Sciatic nerve (tissue), 2 donors: Measurements from ENCODE around the gene FOCAD. TPM values are rescaled to one million over a fixed set of nuclear protein-coding genes. Genes with fewer than 3 reads are reported as not detected.

Experiments used
- ATAC-seq: fragments of 200-7000 bp; cut with Tn5 transposase; one replicate; pipeline ENCODE4 v1.9.1; 2020; ENCODE audit warnings: mild to moderate bottlenecking, moderate library complexity
- DNase-seq: peaks from one replicate; pipeline ENCODE4 v3.0.0-alpha.2; 2020; ENCODE audit warnings: low spot score
- intact Hi-C: fragments of 100-400 bp; cut with DNase I; formaldehyde crosslinking; loops from one replicate; pipeline ENCODE4 v1.14.2; 2022
- total RNA-seq: library from RNA; stranded (reverse); fragmentation: NEBNext Ultra II Directional; extraction: Animal tissue kit (Norgen Biotek cat#: 25700); gene quantifications from one replicate; pipeline ENCODE4 v1.2.1, GENCODE V29; 2021
- donor health status: DM: no; HTN: no; CAD: no.
- donor health status: DM: no; HTN: no; CAD: no.

The FOCAD gene
- total RNA-seq, 1 donor from 2014 or later = 22.5 TPM

DNA sequence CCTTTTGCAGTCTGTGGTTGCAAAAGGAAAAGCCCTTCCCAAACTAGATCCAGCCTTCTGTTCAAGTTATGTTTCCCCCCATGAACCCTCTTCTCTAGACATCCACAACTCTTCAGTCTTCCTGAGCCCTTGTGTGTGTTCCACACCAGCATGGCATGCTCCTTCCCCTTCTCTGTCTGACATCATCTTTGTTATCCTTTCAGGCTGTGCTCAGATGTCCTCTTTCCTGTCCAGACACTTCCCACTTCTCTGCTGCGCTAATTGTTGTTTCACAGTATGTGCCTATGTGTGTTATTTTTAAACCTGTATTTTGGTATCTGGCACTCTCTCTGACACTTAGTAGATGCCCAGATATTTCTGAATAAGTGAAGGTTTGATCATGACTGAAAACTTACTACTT lies 38.2 kb downstream of the FOCAD start:
- intact Hi-C loops = no loop called here
- no peak for ATAC-seq
- DNase-seq = no peak

DNA sequence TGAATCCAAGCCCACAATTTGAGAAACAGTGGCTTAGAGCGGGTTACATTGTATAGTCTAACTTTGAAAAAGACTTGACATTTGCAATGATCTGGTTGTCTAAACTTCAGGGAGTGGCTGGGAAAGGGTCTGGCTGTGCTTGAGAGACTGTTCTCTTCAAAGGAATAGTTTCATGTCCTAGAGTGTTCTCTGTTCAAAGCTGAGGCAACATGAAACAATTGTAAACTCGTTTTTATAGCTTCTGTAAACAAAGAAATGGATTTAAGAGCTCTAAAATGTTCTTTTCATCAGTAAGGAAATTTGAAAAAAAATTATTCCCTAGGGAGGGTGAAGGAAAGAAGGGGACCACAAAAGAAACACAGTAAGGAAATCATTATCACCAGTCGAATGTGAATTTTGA lies 41.6 kb downstream of the FOCAD start:
- ATAC-seq (no peak), DNase-seq (no peak)
- intact Hi-C loops = no loop called here

DNA sequence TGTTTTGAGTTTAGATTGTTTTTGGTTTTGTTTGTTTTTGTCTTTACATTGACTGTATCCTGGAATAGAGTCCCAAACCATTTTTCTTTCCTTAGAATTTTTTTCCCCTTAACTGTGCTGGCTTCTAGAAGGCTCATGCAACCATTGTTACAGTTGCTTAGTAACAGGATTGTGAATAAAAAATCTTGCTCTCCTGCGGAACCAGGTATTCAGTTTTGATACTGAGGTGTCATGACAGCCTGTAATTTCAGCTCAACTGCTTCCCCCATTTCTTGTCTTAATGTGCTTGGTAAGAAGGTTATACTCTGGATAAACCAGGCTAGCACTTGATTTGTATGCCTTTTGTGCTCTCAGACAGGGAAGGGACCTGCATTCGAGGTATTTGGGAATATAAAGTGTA lies 42.1 kb downstream of the FOCAD start:
- DNase-seq (no peak), ATAC-seq (no peak)
- intact Hi-C loops = no loop called here

DNA sequence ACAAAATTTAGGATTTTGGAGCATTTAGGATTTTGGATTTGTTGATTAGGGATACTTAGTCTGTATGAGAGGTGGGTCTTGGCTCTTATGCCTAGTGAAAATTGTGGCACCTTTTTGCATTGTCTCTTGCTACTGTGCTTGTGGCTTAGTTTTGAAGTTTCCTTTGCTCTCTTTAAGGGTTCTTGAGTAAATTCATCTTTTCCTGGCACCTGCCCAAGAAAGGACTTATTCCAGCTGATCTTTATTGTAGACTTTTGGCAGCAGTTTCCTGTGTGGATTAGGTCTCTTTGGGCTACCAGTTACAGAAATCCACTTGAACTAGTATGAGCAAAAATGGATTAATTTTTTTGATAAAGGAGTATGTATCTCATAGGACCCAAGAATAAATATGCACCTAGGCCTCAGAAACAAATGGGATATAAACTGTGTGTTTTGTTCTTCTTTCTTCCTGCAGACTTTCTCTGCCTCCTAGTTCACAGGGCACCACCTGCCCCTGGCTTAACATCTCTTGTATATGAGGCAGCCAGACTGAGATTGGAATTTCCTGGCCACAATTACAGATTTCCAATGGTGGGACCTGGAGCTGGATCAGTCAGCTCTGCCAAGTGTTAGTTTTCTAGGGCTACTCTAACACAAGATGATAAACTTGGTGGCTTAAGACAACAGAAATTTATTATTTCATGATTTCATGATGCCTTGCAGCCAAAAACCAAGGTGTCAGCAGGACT lies 44.6 kb downstream of the FOCAD start:
- intact Hi-C loops = no loop called here
- no peak for DNase-seq
- no peak for ATAC-seq

DNA sequence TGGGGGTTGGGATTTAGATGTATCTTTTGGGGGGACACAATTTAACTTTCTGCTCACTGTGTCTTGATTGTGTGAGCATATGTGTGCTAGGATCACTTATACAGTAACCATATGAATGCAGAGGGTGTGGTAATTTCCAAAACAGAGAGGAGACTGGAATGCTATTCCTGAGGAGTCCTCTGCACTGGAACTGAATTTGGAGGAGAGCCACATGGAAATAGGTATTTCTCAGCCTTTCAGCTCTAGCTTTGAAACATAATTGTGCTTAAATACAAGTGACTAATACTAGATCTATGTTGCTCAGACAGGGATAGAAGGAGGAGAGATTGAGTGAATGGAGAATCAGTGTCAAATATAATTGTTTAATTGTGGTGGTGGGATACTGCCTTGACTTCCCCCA lies 45.5 kb downstream of the FOCAD start:
- ATAC-seq (no peak), DNase-seq (no peak)
- intact Hi-C loops = no loop called here

DNA sequence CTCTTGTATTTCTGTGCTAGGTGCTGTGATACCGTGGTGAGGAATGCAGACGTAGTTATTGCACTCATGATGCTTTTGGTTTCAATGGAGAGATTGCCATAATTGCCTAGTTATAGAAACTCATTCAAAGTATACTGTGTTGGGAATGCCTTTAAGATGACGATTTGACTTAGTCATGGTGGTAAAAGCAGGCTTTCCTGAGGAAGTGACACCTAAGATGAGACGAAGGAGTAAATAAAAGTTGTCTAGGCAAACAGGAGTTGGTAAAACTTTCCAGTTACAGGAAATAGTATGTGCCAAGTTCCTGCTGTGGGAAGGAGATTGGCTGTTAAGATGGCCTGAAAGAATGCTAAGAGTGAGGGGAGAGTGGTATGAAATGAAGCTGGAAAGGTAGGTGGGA lies 48.1 kb downstream of the FOCAD start:
- DNase-seq (no peak), ATAC-seq (no peak)
- intact Hi-C loops = no loop called here

DNA sequence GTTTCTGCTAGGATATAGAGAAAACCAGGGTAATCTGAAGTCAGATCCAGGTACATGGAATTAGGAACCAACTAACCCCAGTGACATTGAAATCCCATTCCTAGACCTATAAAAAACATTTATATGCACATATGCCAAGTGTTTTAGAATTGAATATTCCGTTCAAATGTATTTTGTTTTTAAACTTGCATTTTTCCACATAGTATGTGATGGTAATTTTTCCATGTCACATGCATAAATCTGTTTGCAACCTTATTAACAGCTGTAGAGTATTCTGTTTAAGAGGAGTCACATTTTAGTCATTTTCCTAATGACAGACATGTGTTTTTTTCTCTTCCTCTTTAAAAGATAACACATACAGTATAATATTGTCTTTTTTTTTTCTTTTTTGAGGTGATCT lies 50.2 kb downstream of the FOCAD start:
- intact Hi-C loops = no loop called here
- DNase-seq (no peak), ATAC-seq (no peak)

DNA sequence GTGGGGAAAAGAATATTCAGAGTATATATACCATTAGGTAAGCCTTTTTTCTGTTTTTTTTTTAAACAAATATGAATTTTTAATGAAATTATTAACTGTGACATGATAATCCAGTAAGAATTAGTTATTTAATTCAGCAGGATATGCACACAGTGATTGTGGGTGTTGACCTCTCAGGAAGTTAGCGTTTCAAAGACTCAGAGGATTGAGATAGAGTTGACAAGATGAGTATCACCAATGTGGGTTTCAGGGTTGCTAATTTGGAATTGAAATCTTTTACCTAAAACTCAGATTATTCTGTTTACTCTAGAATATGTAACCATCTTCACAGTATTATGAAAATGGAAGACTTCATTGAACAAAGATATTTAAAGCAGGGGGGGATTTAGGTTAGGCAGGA lies 56.2 kb downstream of the FOCAD start:
- intact Hi-C loops = no loop called here
- ATAC-seq = no peak
- DNase-seq = no peak

DNA sequence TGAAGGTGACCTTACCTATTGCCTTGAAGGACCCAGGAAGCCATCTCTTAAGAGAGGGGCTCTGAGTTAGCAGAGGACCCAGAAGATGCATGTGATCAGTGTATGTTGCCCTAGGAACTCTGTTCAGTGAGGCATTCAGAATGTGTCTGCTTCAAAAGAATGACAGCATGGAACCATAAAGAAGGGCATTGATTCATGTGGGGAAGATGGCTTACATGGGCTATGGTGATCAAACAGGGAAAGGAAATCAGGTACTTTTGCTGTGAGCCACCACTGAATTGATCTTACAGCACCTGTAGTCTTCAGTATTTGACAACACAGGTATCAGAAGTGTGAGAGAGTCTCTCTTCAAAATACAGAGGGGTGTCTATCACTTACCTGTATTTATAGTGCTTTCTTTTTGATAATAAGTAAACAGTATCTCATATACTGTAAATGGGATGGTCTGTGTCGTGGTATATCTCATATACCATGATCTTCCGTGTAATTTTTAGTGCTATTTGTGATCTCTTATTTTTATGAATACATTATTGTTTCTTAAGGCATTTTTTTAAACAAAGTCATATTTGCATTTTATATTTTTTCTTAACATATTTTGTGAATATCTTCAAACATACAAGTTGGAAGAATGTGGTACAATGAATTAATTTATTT lies 57.0 kb downstream of the FOCAD start:
- ATAC-seq = no peak
- no peak for DNase-seq
- intact Hi-C loops = no loop called here

DNA sequence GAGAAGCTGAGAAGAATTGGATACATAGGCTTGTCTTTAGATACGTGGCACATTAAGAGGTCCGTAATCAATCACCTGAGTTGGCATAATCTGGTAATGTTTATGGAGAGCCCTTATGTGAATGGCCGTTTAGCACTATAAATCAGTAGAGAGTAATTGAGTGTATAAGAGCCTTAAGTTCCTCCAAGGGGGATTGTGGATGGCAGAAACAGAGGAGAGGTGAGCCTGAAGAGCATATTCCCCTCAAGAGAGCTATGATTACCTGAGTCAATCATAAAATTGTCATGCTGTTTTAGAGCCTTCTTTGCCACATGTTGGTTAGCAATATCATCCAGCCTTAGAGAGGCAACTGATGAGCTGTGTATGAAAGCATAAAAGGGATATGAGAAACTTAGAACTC lies 58.8 kb downstream of the FOCAD start:
- intact Hi-C loops = no loop called here

DNA sequence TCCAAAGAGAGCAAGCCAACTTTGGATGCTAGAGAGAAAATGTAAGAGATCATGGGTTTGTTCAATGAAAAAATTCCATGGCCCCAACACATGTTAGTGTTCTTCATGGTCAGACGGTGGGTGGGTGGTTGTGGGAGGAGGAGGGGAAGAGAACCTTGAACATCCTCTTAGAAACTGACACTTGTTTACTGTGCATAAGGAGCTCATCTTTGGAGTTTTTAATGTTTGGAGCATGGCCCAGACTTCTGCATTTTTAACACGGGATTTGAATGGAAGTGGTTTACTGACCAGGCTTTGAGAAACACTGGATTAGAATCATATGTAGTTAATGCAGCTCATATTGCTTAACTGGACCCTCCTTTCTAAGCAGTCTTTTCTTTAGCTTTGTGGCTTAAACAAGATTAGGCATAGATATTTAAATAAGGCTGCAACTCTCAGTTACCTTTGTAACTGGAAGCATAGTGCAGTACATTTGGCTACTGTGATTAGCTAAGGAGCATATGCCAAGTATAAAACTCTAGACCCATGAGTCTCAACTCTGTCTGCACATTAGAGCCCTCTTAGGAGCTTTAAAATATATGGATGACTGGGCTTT lies 60.1 kb downstream of the FOCAD start:
- no peak for DNase-seq
- intact Hi-C loops = no loop called here
- ATAC-seq = no peak

More for the DNA sequence above, 58.8 kb downstream of the FOCAD start:
- no peak for DNase-seq
- no peak for ATAC-seq

DNA sequence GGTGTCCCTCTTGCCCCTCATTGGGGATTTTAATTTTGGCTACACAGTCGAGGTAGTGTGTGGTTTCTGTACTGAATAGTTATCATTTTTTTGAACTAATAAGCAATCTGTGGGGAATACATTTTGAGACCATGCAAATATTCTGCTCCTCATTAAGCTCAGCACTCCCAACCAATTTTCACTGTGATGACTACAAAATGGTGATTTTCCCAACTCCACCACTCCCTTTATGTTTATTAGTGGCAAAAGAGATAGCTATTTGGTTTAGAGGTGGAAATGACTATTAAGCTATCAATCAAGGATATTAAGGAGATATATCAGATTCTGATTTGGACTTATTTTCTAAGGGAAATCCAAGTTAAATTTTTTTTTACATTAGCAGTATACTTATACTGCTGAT lies 62.9 kb downstream of the FOCAD start:
- DNase-seq (no peak), ATAC-seq (no peak)
- intact Hi-C loops = no loop called here

DNA sequence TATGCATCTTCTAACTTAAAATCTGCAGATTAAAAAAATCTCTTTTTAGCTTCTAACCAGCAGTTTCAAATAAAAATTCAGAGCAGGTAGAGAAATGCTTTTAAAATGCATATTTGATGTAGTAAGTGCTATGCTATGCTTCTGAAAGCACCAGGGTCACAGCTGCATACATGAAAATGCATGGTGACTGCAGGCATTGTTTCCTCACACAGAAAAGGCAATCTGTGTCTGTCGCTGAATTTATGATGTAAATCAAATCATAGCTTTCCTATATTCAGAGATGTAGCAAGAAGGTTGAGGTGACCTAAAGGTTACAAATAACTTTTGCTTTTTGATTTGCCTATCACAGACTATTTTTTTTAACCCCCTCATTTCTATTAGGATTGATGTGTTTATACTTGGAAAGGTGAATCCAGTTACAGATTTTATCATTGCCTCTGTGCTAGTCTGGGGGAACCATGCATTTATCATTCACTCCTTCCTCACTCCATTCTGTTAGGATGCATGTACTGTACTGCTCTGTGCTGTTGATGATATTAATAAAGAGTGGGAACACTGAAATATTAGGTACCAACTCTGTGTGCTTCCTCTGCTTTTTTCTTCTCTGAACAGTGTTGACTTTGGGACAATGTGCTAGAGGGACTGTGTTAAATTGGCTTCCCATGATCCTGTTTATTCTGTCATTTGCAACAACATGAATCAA lies 65.6 kb downstream of the FOCAD start:
- no peak for ATAC-seq
- intact Hi-C loops = no loop called here
- no peak for DNase-seq

DNA sequence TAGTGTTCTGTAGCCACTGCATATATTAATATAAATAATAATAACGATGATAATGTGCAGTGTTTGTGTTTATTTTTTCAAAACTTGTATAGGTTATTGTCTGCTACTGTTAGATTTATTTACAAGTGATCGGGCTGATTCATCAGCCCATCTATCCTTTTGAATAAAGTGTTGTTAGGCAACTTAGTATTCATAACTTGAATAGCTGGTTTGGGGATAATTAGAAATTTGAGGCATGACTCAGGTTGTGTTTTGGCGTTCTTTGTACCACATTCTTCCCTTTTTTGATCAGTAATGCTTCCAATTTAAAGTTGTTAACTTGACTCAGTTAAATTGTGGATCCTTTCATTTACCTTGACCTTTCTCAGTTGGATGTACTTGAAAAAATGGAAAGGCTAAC lies 69.7 kb downstream of the FOCAD start:
- intact Hi-C loops = no loop called here
- ATAC-seq = no peak
- no peak for DNase-seq

DNA sequence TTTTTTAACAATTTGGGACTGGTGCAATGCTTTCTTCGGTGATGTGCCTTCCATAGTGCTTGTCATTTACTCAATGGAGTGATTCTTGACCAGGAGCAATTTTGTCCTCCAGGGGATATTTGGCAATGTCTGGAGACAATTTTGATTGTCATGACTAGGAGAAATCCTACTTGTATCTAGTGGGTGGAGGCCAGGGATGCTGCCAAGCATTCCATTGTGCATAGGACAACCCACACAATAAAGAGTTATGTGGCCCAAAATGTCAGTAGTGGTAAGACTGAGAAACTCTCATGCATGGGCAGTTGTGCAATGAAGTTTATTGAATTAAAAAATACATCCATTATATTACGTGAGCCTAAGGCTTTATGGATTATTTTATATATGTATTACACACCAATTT lies 70.5 kb downstream of the FOCAD start:
- intact Hi-C loops = no loop called here
- no peak for ATAC-seq
- DNase-seq = no peak

DNA sequence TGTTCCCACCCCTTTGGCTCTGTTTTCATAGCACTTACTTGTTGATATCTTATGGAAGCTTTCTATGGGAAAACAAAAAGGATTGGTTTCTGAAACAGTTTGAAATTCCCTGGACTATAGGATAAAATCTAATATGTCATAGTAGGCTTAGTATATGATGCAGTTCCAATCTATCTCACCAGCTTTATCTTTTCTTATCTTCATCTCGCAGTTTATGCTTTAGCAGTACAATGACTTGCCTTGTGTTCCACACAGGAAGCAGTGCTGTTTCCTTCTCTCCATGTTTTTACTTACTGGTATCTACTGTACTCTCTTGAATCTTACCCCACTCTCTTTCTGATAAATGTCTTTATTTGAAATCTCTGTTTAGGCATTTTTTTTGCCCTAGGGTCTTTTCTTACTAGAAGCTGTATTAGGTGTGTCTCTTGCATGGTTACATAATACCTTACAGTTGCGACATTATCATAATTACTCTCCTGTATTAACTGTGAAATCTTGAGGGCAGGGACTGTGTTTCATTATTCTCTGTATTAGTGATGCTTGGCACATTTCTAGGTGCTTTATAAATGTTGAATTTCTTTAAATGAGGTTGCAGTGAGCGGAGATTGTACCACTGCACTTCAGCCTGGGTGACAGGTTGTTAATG lies 76.3 kb downstream of the FOCAD start:
- ATAC-seq = no peak
- no peak for DNase-seq
- intact Hi-C loops = no loop called here

DNA sequence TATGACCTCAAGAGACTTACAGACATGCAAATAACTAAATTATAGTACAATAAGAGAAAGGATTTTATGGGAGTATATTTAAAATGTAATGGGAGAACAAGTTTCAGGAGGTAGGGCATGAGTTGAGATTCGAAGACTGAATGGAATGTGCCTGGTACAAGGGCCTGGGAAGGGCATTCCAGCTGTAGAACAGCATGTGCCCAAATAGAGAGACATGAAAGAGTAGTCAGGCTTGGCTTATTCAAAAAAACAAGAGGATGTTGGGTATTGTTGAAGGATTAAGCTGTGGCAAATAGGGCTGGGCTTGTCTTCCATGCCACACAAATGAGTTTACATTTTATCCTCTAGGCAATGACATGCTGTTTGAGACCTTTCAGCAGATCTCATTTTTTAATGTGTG lies 86.9 kb downstream of the FOCAD start:
- no peak for ATAC-seq
- intact Hi-C loops = no loop called here
- DNase-seq = no peak

DNA sequence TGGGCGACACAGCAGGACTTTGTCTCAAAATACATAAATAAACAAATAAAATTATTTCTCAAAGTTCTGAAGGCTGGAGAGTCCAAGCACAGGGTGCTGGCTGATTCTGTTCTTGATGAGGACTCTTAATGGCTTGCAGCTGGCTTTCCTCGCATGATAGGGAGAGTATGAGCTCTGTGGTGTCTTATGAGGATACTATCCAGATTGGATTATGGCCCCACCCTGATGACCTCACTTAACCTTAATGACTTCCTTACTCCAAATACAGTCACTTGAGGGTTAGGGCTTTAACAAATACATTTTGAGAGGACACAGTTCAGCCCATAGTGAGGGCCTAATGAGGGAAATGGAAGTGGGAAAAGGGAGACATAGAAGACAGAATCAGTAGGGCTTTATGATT lies 87.7 kb downstream of the FOCAD start:
- intact Hi-C loops = no loop called here
- no peak for DNase-seq
- no peak for ATAC-seq

DNA sequence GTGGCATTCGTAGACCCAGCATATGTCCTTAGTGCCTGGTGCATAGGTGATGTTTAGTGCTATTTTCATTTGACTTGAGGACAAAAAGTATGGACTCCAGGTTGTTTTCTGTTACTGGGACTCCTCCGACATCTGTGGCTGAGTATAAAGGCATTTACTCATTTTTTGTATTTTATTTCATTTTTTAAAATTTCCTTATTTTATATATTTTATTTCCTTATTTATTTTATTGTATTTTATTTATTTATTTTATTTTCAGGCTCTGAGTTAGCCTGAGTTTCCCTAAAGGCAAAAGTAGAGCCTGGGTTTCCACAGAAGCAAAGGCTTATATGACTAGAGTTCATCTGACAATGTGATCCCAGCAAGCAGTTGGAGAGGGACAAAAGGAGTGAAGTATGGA lies 91.6 kb downstream of the FOCAD start:
- ATAC-seq (no peak), DNase-seq (no peak)
- intact Hi-C loops = no loop called here

DNA sequence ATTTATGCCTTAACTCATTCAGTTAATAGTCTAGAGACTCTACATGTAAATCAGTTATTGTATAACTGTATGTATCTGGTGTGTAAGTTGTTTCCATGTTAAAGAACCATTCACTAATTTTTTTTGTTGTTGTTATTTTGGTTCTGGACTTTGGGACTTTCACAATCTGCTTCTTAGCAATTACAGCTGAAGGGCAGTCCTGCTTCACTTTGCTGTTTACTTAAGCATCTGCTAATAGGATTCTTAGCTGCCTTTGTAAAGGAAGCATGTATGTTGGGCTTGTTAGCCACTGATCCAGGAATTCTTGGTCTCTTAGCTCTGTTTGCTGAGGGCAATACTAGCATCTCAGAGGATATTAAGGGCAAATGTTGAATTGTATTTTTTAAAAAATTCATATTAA lies 97.0 kb downstream of the FOCAD start:
- DNase-seq (no peak), ATAC-seq (no peak)
- intact Hi-C loops = no loop called here
